Fibroblast of gingiva (primary cell): ENCODE data around the gene GOLGA8G.
"Not testable (repeated sequence)": the region's sequence is repeated elsewhere in the genome, so short reads cannot be mapped to it uniquely, and the experiment has no call there.

ENCODE experiments used
- DNase-seq: peaks from one replicate; pipeline ENCODE4 v3.0.0-alpha.2; 2011; ENCODE audit warnings: low read depth

Gene GOLGA8G

GRCh38 chr15:28532954-28533353 is at the start of gene GOLGA8G:
GOLGA8G (minus strand) TSS chr15:28532971; CDS start chr15:28532909, 62 bp downstream.
- DNase-seq = not testable (repeated sequence)

GRCh38 chr15:28573351-28573750 is 40.6 kb upstream of the GOLGA8G start:
- not testable (repeated sequence) for DNase-seq

- DNase-seq = not testable (repeated sequence)
Measured at GRCh38 chr15:28553268-28553667, 20.5 kb upstream of the GOLGA8G start, which contains the start of gene GOLGA6L25. GOLGA6L25 (plus strand) TSS chr15:28553568; CDS start chr15:28553629, 61 bp downstream.

- not testable (repeated sequence) for DNase-seq
Measured at GRCh38 chr15:28515208-28515607, 17.6 kb downstream of the GOLGA8G start.

GRCh38 chr15:28514128-28514527 is 18.6 kb downstream of the GOLGA8G start:
- DNase-seq = not testable (repeated sequence)

- DNase-seq = not testable (repeated sequence)
Measured at GRCh38 chr15:28508217-28508889, 24.4 kb downstream of the GOLGA8G start.

- not testable (repeated sequence) for DNase-seq
Measured at GRCh38 chr15:28481340-28481739, 51.4 kb downstream of the GOLGA8G start.
